HL-60 (cell line): ENCODE data around the gene LANCL1.

ENCODE experiments used
- DNase-seq, 2 experiments: peaks; one replicate each; pipeline ENCODE4 v3.0.0-alpha.2; 2010 to 2020; ENCODE audit warnings: low read depth in 1 of 2, low spot score in 1 of 2
- H3K27ac ChIP-seq: fragments of 250-450 bp; sonication (Bioruptor Pico); replicated peaks from 2 replicates; pipeline ENCODE4 v1.5.1; 2020; ENCODE audit warnings: mild to moderate bottlenecking, moderate library complexity
- H3K27me3 ChIP-seq: fragments of 250-450 bp; sonication (Bioruptor Pico); 2 replicates; pipeline ENCODE4 v1.5.1; 2021; ENCODE audit warnings: mild to moderate bottlenecking, moderate library complexity; ENCODE audit not compliant: insufficient read depth, poor library complexity, severe bottlenecking
- H3K4me3 ChIP-seq: replicated peaks from 2 replicates; pipeline ENCODE4 v1.5.1; 2011; ENCODE audit warnings: mild to moderate bottlenecking, control low read depth, low read length; ENCODE audit not compliant: insufficient read depth
- CTCF ChIP-seq: IDR thresholded peaks from one replicate; pipeline ENCODE4 v1.5.1; 2011; ENCODE audit warnings: low read length, control low read depth, inconsistent platforms; ENCODE audit not compliant: insufficient read depth
- GABPA ChIP-seq: IDR thresholded peaks from 2 replicates; pipeline ENCODE4 v1.6.1; 2012; ENCODE audit warnings: low read depth
- POLR2AphosphoS5 ChIP-seq: IDR thresholded peaks from 2 replicates; pipeline ENCODE4 v1.6.1; 2012; ENCODE audit warnings: low read depth
- REST ChIP-seq: IDR thresholded peaks from 2 replicates; pipeline ENCODE4 v1.6.1; 2012; ENCODE audit warnings: low read depth; ENCODE audit not compliant: insufficient replicate concordance
- SPI1 ChIP-seq: IDR thresholded peaks from 2 replicates; pipeline ENCODE4 v1.6.1; 2012; ENCODE audit warnings: low read depth, mild to moderate bottlenecking, borderline replicate concordance

Gene LANCL1

GRCh38 chr2:210522399-210522798, 45.8 kb upstream of the LANCL1 start:
- TF ChIP-seq POLR2AphosphoS5 (no peak), SPI1 (no peak), GABPA (no peak), CTCF (no peak), REST (no peak)
- H3K27ac ChIP-seq = no peak overlapping the region
- DNase-seq = no peak
- H3K4me3 ChIP-seq = no peak overlapping the region
- no peaks in the 10 kb centered on the region for H3K27me3 ChIP-seq

GRCh38 chr2:210519594-210519993, 43.0 kb upstream of the LANCL1 start:
- H3K27ac ChIP-seq = no peak overlapping the region
- no peak overlapping the region for H3K4me3 ChIP-seq
- no peak for TF ChIP-seq GABPA
- no peak for TF ChIP-seq POLR2AphosphoS5
- no peak for TF ChIP-seq REST
- TF ChIP-seq CTCF = no peak
- no peak for TF ChIP-seq SPI1
- no peak for DNase-seq
- H3K27me3 ChIP-seq = no peaks in the 10 kb centered on the region

- H3K4me3 ChIP-seq = no peak overlapping the region
- H3K27me3 ChIP-seq = no peaks in the 10 kb centered on the region
- DNase-seq = no peak
- TF ChIP-seq SPI1 (no peak), REST (no peak), CTCF (no peak), GABPA (no peak), POLR2AphosphoS5 (no peak)
- H3K27ac ChIP-seq = no peak overlapping the region
Observed at GRCh38 chr2:210517264-210517663, 40.7 kb upstream of the LANCL1 start.
